Renal cortex interstitium (tissue), 11 donors: ENCODE measurements around the gene DDX56. TPM values are rescaled to one million over a fixed set of nuclear protein-coding genes. Genes with fewer than 3 reads are reported as not detected.
"Not testable (repeated sequence)": the region's sequence is repeated elsewhere in the genome, so short reads cannot be mapped to it uniquely, and the experiment has no call there.

ENCODE experiments used
- DNase-seq, 11 donors: peaks; one replicate each; pipeline ENCODE4 v3.0.0-alpha.2; 2013; ENCODE audit warnings: low read depth in 9 of 11, low spot score in 4 of 11; ENCODE audit errors: extremely low read depth in 1 of 11
- polyA plus RNA-seq, 3 donors: library from polyadenylated mRNA; unstranded; fragments of 120-200 nt; gene quantifications; one replicate each; pipeline ENCODE4 v1.2.1, GENCODE V29; 2013; ENCODE audit not compliant: insufficient read length in 3 of 3

DDX56 gene
- polyA plus RNA-seq, 3 donors, result 82.6 to 131 (median 91.3) TPM

DNA sequence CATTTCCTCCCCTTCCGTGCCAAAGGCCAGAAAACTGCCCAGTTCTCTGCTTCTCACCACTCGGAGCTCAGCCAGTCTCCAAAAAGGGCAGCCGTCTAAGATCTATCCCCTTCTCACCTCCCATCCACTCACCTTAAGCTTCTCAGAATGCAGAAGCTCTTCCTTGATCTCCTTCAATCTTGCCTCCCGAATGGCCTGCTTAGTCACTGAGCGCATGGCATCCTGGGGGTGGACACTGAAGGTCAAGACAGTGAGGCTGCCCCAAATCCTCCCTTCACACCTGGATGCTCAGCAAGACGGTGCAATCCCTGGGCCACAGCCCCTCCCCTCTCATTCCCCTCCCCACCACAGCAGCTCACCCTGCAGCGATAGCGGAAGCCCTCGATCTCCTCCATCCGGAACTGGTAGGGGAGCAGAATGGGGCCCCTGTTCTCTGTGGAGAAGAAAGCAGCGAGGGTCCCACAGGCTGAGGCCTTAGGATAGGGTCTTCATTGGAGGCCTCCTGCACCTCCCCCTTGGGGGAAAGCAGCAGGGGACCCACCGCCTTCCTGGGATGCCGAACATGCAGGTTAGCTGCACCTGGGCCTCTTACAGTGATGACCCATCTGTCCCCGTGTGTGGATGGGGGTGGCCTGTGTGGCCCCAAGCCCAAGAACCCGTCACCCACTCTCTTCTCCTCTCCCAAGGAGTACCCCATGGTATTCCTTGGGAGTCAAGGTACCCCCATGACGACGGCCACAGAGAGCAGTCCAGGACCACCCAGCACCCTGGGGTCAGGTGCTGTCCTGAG is 4.7 kb downstream of the DDX56 start:
- no peak for DNase-seq

DNA sequence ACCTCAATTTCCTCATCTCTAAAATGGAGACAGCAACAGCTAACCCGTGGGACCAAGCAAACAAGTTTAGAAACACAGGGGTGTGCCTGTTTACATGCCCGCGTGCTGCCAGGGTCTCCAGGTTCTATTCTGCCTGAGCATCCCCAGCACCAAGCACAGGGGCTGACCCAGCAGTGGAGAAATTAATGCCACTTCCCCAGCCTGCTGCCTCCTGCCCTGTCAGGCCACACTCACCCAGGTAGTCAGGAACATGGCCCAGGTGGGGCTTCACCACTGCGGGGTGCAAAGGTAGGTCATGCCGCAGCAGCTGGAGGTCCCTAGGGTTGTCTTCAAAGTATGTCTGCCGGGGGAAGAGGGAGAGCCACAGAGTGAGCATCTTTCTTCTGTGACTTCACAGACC is 5.8 kb downstream of the DDX56 start:
- DNase-seq, result no peak

DNA sequence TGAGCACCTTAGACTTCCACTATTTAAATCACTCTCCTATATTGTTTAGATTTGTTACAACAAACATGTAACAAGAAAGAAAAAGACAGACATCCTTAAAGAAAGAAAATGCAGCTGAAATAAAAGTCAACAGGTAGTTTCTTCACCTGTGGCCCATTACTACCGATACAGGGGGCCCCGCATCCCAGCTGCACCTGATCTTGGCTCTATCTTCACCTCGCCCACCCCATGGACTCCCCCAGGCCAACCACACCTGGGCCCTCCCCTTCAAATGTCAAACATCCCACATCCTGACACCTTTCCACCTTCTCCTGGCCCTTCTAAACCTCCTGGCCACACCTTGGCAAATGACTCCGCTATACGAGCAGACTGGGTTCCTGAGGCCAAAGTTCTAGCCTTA is 7.0 kb downstream of the DDX56 start:
- DNase-seq, result no peak

DNA sequence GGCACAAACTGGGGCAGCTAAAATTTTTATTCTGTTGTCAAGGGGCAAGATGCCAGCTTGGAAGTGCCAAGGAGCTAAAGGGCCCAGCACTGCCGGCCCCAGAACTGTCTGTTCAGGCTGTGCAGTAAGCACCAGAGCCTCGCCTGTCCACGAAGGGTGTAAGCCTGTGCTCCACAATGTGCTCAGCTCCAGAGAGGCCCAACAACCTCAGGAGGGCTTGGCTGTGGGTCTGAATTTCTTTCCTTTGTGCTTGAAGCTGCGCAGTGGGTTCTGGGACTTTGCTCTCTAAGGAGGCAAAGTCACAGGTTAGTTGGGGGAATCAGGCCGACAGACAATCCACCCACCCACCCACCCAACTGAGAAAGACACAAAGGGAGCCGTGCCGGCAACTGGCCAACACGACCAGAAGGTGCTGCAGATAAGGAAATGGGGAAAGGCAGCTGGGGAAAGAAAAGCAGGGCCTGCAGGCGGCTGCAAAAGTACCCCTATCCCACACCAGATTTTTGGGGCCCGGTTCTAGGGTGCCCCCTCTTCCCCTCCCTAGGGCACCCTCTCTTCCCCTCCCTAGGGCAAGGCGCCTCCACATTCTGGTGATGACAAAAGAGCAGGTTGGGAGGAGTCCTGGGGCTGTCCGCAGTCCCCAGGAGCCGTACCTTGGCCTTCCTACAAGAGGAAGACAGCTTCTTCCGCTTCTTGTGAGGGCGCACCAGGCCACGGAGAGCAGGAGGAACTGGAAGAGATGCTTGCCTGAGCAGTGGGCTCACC is 7.7 kb downstream of the DDX56 start:
- no peak for DNase-seq

DNA sequence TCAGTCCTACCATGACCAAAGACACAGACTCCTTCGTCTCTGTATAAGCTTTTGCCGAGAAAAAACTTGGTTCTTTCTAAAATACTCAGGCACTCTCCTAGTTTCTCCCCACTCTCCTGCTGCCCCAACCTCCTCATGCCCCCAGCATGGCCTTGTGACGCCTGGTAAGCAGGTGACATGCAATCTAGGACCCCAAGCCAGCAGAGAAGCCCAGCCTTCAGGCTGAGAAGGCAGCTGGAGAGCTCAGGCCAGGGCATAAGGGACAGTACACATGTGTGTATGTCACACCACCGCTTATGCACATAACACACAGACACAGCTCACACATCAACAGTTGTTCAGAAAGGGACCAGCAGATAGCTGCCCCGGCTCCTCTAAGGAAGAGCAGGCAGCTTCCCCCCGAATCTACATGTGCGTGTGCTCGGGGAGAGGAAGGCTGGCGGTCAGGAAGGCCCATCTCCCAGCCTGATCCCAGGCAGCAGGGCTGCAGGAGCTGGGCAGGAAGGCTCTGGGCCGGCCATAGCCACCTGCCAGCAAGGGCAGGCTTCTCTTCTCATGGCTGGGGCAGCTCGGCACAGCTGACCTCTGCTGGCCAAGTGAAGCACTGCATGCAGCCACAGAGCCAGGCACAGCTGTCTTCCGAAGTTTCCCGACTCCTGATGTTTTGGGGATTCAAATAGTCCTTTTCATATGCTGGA is 8.5 kb downstream of the DDX56 start:
- peak in 2 of 11 donors; percentile 20 to 28 for DNase-seq

DNA sequence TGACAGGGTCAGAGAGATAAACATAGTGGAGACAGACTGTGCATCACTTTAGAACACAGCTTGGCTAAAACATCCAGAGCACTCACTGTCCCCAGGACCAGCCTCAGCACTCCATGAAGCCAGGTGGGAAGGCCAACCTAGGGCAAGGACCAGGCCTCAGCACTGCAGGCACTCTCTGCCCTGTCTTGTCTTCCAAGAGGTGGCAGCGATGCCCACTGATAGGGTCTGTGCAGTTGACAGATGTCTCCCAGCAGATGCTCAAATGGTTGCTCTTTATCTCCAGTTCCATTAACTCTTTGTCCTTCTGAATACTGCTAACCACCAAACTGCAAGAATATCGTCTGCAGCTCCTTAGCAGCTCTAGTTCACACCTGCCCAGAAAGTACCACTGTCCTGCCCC is 9.1 kb downstream of the DDX56 start:
- DNase-seq, result no peak

DNA sequence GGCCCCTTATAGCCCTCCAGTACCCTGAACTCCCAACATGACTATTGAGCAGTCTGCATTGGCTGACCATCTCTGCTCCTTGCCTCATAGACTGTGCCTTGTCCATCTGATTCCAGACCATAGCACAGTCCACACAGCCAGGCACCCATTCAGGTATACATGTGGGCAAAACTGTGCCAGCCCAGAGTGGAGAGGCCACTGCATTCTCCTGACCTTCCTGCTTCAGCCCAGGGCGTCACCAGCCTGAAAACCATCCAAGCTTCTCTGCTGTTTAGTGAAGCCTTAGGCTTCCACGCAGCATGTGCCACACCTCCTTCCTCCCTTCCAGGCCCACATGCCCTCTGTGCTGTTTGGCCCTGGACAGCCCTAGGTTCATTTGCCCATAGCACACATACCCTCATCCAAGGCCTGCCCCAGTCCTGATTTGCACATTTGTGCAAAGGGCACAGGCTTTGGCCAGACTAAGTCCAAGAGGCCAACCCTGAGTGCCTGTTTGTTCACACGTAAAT is 10.5 kb downstream of the DDX56 start:
- no peak for DNase-seq

DNA sequence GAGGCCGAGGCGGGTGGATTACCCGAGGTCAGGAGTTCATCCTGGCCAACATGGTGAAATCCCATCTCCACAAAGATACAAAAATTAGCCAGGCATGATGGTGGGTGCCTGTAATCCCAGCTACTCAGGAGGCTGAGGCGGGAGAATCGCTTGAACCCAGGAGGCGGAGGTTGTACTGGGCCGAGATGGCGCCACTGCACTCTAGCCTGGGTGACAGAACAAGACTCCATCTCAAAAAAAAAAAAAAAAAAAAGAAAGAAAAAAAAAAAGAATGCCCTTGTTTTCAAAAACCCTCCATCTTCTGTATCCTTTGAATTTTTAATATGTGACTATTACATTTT is 11.1 kb downstream of the DDX56 start:
- not testable (repeated sequence) for DNase-seq

DNA sequence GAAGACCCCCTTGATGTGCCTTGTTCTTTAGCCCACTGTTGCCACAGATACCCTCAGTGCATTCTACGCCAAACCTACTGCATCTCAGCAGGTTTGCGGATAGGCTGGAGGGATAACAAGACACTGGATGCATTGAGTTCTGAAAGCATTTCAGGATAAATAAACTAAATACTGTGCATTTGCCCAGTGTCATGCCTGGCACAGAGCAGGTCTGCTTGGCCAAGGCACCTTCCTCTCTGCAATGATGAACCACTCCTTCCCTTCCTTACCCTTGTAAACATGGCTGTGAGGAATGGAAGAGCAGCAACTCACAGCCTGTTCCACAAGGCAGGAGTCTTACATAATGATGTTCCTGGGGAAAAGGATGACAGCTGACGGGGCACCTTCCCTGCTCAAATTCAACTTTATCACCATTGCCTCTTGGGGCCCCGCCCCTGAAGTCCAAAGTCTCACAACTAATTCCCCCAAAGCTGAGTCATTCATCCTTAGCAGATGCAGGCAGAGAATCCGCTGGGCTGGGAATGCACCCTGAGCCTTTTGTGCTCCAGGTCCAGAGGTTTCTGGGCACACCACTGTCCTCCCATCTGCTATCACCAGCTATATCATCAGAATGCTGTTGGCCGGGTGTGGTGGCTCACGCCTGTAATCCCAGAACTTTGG is 11.6 kb downstream of the DDX56 start:
- DNase-seq, result no peak

DNA sequence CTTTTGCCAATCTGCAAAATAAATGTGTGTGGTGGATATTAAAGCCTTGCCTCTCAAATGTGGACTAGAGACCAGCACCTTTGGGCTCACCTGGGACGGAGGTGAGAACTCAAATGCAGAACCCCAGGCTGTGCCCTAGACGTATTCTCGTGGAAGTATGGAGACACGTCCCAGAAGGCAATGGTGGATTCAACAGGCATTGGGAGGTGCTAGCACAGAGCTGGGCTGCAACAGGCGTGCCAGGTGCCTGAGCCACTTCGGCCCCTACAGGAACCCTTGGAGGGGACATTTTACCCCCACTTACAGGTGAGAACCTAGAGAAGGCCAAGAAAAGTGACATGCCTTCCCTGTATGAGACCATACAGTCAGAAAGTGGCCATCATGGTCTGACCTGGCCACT is 12.2 kb downstream of the DDX56 start:
- no peak for DNase-seq

DNA sequence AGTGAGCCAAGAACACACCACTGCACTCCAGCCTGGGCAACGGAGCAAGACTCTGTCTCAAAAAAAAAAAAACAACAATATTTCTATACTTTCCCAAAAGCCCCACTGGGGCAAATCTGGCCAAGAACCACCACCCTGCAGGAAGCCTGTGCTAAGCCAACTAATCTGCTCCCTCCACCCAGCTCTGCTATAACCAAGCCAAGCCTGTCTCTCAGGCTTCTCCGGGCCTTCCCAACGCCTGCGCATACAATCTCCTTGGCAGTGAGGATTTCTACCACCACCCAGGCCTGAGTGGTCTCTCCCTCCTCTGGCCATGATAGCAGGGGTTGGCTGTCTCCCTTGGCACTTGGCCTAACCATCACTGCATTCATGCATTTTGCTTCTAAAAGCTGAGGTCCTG is 14.2 kb downstream of the DDX56 start:
- DNase-seq, result no peak

DNA sequence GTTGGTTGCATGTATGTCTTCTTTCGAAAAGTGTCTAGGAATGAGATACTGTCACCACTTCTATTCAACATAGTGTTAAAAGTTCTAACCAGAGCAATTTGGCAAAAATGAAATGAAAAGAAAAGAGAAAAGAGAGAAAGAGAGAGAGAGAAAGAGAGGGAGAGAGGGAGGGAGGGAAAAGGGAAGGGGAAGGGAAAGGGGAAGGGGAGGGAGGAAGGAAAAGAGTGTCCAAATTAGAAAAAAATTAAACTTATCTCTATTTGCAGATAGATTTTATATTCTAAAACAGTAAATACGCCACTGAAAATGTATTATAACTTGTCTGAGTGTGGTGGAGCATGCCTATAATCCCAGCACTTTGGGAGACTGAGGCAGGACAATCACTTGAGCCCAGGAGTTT is 16.2 kb downstream of the DDX56 start:
- no peak for DNase-seq

DNA sequence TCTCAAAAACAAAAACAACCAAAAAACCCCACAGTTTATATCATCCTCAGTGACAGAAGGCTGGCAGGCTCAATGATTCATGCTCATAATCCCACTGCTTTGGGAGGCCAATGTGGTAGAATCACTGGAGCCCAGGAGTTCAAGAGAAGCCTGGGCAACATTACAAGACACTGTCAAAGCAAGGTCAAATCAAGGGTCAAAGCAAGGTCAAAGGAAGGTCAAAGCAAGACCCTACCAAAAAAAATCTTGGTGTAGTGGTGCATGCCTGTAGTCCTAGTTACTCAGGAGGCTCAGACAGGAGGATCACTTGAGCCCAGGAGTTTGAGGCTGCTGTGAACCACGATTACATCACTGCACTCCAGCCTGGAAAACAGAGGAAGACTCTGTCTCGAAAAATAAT is 18.4 kb downstream of the DDX56 start:
- no peak for DNase-seq

DNA sequence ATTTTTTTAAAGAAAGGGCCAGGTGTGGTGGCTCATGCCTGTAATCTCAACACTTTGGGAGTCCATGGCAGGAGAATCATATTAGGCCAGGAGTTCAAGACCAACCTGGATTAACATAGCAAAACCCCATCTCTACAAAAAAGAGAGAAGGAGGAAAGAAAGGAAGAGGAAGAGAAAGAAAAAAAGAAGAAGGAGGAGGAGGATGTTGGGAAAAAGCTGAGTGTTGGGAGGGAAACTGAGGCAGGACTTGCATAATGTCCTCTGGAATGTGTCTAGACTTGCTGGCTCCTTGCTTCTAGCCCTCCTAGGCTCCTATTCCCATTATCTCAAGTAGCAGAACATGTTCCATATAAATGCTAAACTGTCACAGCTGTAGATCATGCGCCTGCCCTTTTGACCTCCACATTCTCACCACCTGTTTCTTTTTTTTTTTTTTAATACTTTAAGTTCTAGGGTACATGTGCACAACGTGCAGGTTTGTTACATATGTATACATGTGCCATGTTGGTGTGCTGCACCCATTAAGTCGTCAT is 21.2 kb downstream of the DDX56 start:
- not testable (repeated sequence) for DNase-seq

DNA sequence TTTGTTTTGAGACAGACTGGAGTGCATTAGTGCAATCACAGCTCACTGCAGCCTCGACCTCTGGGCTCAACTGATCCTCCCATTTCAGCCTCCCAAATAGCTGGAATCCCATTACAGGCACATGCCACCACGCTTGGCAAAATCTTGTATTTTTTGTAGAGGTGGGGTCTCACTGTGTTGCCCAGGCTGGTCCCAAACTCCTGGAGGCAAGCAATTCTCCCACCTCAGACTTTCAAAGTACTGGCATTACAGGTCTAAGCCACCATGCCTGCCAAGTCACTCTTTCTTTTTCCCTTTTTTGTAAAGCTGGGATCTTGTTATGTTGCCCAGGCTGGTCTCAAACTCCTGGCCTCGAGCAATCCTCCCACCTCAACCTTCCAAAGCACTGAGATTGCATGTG is 24.3 kb downstream of the DDX56 start:
- no peak for DNase-seq

DNA sequence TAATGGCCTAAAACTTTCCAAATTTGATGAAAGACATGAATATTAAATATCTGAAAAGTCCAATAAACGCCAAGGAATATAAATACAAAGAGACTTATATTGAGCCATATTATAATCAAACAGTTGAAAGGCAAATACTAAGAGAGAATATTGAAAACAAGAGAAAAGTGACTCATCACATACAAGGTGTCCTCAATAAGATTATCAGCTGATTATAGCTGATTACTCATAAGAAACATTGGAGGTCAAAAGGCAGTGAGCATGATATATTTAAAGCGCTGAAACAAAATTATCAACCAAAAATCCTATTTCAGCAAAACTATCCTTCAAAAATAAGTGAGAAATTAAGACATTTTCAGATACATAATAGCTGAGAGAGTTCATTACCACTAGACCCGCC is 24.8 kb downstream of the DDX56 start:
- DNase-seq, result no peak

DNA sequence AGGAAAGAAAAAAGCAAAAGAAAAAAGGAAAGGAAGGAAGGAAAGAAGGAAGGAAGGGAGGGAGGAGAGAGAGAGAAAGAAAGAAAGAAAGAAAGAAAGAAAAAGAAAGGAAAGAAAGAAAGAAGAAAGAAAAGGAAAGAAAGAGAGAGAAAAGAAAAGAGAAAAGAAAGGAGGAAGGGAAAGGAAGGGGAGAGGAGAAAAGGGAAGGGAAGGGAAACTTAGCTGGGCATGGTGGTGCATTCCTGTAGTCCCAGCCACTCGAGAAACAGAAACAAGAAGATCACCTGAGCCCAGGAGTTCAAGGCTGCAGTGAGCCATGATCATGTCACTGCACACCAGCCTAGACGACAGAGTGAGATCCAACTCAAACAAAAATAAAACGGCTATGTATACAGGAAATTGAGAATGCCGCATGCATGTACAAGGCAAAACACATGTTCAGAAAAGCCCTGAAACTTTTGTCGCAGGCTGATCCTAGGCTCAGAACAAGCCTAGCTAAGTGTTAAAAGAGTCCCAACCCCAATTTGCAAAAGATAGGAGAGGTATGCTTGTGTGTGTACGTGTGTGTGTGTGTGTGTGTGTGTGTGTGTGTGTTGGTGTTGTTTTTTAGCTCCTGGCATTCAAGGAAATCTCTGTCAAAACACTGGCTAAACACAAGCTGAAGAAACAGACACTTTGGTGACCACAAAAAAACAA is 26.0 kb downstream of the DDX56 start:
- no peak for DNase-seq

DNA sequence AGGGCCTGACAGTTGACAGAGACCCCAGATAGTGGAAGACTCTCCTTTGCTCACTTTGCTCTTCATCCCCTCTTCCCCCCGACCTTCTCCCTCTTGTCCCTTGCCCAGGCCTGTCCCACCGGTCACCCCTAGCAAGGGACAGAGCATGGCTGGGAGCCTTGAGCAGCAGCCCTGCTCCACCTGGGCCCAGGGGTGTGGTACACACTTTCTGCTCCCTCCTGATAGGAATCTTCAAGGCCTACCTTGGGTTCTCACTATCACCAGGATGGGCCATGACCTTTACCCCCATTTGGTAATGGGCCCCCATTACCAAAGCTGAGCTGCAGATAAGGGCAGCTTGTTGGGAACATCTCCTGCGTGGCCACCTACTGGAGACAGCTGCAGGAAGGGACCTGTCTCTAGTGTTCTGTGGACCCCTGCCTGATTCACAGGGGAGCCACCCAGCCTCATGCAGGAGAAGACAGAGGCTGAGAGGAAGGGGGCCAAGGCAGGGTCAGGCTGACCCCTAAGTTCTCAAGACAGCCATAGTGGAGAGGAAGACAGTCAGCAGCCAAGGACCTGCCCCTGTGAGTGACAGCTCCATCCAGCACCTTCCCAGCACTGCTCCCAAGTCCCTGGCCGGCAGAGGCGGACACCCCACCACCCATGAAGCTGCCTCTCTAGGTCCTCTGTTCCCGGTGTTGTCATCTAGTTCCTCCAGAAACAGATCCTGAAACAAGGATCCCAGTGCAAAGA is 31.7 kb downstream of the DDX56 start:
- DNase-seq, result no peak
